Measurements from ENCODE around the gene DHX9.

DHX9 gene

GRCh38 chr1:182855911-182856310, 16.8 kb downstream of the DHX9 start:
- TF ChIP-seq CREB1 (IDR thresholded peaks at IDR 0.05; ENCODE audit: low read depth): no peak
- no peak for TF ChIP-seq REST (IDR thresholded peaks at IDR 0.05; ENCODE audit: low read depth)
- TF ChIP-seq MAX (IDR thresholded peaks at IDR 0.05): no peak
- no peak for TF ChIP-seq EP300 (IDR thresholded peaks at IDR 0.05; ENCODE audit: borderline replicate concordance)
- no peak for TF ChIP-seq TAF1 (IDR thresholded peaks at IDR 0.05; ENCODE audit: low read depth)
- no peak for TF ChIP-seq EGR1 (IDR thresholded peaks at IDR 0.05)
- no peak for TF ChIP-seq NFIC (IDR thresholded peaks at IDR 0.05)
- no peak for TF ChIP-seq RAD21 (IDR thresholded peaks at IDR 0.05; ENCODE audit: low read depth)
- TF ChIP-seq FOXM1 (IDR thresholded peaks at IDR 0.05; ENCODE audit: borderline replicate concordance, low read depth): no peak
- no peak for TF ChIP-seq YY1 (IDR thresholded peaks at IDR 0.05; ENCODE audit: low read depth)
- no peak for TF ChIP-seq USF1 (IDR thresholded peaks at IDR 0.05)
- TF ChIP-seq ZBTB7A (IDR thresholded peaks at IDR 0.05; ENCODE audit: low read depth): no peak
- no peak for TF ChIP-seq CEBPB (IDR thresholded peaks at IDR 0.05)
- no peak for TF ChIP-seq TCF12 (IDR thresholded peaks at IDR 0.05; ENCODE audit: low read depth)

GRCh38 chr1:182857212-182857611, 18.1 kb downstream of the DHX9 start:
- TF ChIP-seq TCF12 (IDR thresholded peaks at IDR 0.05; ENCODE audit: low read depth) (no peak), CREB1 (IDR thresholded peaks at IDR 0.05; ENCODE audit: low read depth) (no peak), NFIC (IDR thresholded peaks at IDR 0.05) (no peak), CEBPB (IDR thresholded peaks at IDR 0.05) (no peak)

- no peak for TF ChIP-seq USF1 (IDR thresholded peaks at IDR 0.05)
- TF ChIP-seq YY1 (IDR thresholded peaks at IDR 0.05; ENCODE audit: low read depth): no peak
- no peak for TF ChIP-seq RAD21 (IDR thresholded peaks at IDR 0.05; ENCODE audit: low read depth)
- no peak for TF ChIP-seq TCF12 (IDR thresholded peaks at IDR 0.05; ENCODE audit: low read depth)
- TF ChIP-seq ZBTB7A (IDR thresholded peaks at IDR 0.05; ENCODE audit: low read depth): no peak
- TF ChIP-seq CREB1 (IDR thresholded peaks at IDR 0.05; ENCODE audit: low read depth): no peak
- TF ChIP-seq TEAD4 (IDR thresholded peaks at IDR 0.05): no peak
- no peak for TF ChIP-seq REST (IDR thresholded peaks at IDR 0.05; ENCODE audit: low read depth)
- no peak for TF ChIP-seq EP300 (IDR thresholded peaks at IDR 0.05; ENCODE audit: borderline replicate concordance)
- TF ChIP-seq NFIC (IDR thresholded peaks at IDR 0.05): no peak
- TF ChIP-seq MAX (IDR thresholded peaks at IDR 0.05): no peak
- no peak for TF ChIP-seq EGR1 (IDR thresholded peaks at IDR 0.05)
- TF ChIP-seq FOXM1 (IDR thresholded peaks at IDR 0.05; ENCODE audit: borderline replicate concordance, low read depth): no peak
- no peak for TF ChIP-seq TAF1 (IDR thresholded peaks at IDR 0.05; ENCODE audit: low read depth)
- no peak for TF ChIP-seq CEBPB (IDR thresholded peaks at IDR 0.05)
Measured at GRCh38 chr1:182860658-182861057, 21.5 kb downstream of the DHX9 start.

- TF ChIP-seq YY1 (IDR thresholded peaks at IDR 0.05; ENCODE audit: low read depth) (no peak), EP300 (IDR thresholded peaks at IDR 0.05; ENCODE audit: borderline replicate concordance) (no peak), TEAD4 (IDR thresholded peaks at IDR 0.05) (no peak), RAD21 (IDR thresholded peaks at IDR 0.05; ENCODE audit: low read depth) (no peak), CREB1 (IDR thresholded peaks at IDR 0.05; ENCODE audit: low read depth) (no peak), TAF1 (IDR thresholded peaks at IDR 0.05; ENCODE audit: low read depth) (no peak), USF1 (IDR thresholded peaks at IDR 0.05) (no peak), ZBTB7A (IDR thresholded peaks at IDR 0.05; ENCODE audit: low read depth) (no peak), EGR1 (IDR thresholded peaks at IDR 0.05) (no peak)
Measured at GRCh38 chr1:182861994-182862393, 22.8 kb downstream of the DHX9 start.

GRCh38 chr1:182862827-182863226, 23.7 kb downstream of the DHX9 start:
- TF ChIP-seq RAD21 (IDR thresholded peaks at IDR 0.05; ENCODE audit: low read depth) (no peak), NFIC (IDR thresholded peaks at IDR 0.05) (no peak), YY1 (IDR thresholded peaks at IDR 0.05; ENCODE audit: low read depth) (no peak), TCF12 (IDR thresholded peaks at IDR 0.05; ENCODE audit: low read depth) (no peak), CREB1 (IDR thresholded peaks at IDR 0.05; ENCODE audit: low read depth) (no peak), REST (IDR thresholded peaks at IDR 0.05; ENCODE audit: low read depth) (no peak), EGR1 (IDR thresholded peaks at IDR 0.05) (no peak), EP300 (IDR thresholded peaks at IDR 0.05; ENCODE audit: borderline replicate concordance) (no peak), CEBPB (IDR thresholded peaks at IDR 0.05) (no peak), MAX (IDR thresholded peaks at IDR 0.05) (no peak), TAF1 (IDR thresholded peaks at IDR 0.05; ENCODE audit: low read depth) (no peak)

All from Ishikawa (cell line).